ENCODE results near the gene MCUR1.

The MCUR1 gene

DNA sequence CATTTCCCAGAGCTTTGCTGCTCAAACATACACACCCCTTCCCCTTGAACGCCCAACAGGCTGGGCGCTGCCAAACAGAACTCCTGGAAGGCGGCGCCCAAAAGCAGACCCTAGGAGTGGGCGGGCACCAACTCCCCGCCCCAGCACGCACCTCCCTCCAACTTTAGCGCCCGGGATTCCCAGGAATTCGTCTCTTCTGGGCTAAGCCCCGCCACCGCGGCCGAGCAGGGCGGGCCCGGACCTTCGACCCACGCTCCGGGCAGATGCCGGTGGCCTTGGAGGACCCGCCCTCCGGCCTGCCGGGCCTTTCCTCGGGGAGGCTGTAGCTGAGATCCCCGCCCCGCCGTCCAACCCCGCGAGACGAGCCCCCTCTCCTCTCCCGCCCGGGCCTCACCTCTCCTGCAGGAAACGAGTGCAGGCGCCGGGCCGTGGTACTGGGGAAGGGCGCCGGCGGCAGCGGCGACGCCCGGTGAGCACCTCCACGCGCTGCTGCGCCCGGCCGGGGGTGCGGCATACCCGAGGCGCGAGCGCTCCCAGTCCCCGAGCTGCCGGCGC is 659 bp downstream of the MCUR1 start:
- DNase-seq (ENCODE audit: low read depth in 2 of 2): peak; percentile 61 to 69
- peak overlapping the region; percentile 79 to 82 for H3K4me3 ChIP-seq (replicated peaks in 1 of 2; ENCODE audit: low read depth in 2 of 2, low read length in 2 of 2)
- TF ChIP-seq, protein P1, sequence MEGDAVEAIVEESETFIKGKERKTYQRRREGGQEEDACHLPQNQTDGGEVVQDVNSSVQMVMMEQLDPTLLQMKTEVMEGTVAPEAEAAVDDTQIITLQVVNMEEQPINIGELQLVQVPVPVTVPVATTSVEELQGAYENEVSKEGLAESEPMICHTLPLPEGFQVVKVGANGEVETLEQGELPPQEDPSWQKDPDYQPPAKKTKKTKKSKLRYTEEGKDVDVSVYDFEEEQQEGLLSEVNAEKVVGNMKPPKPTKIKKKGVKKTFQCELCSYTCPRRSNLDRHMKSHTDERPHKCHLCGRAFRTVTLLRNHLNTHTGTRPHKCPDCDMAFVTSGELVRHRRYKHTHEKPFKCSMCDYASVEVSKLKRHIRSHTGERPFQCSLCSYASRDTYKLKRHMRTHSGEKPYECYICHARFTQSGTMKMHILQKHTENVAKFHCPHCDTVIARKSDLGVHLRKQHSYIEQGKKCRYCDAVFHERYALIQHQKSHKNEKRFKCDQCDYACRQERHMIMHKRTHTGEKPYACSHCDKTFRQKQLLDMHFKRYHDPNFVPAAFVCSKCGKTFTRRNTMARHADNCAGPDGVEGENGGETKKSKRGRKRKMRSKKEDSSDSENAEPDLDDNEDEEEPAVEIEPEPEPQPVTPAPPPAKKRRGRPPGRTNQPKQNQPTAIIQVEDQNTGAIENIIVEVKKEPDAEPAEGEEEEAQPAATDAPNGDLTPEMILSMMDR (IDR thresholded peaks at IDR 0.05; ENCODE audit: low read depth, low read length): no peak

DNA sequence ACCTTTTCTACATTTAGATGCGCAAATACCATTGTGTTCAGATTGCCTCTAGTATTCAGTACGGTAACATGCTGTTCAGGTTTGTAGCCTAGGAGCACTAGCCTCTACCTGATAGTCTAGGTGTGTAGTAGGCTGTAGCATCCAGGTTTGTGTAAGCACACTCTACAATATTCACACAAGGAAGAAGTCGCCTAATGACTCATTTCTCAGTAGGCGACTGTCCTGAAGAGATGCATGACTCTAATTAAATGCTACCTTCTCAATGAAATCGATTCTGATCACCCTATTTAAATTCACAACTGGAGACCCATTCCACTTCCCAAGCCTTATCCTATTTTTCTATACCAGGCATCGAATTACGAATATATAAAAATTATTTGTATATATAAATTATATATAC is 1.3 kb downstream of the MCUR1 start:
- TF ChIP-seq, protein P1 (IDR thresholded peaks at IDR 0.05; ENCODE audit: low read depth, low read length): no peak
- no peak for DNase-seq (ENCODE audit: low read depth in 2 of 2)
- H3K4me3 ChIP-seq (replicated peaks in 1 of 2; ENCODE audit: low read depth in 2 of 2, low read length in 2 of 2): peak overlapping the region; percentile 79 to 82

DNA sequence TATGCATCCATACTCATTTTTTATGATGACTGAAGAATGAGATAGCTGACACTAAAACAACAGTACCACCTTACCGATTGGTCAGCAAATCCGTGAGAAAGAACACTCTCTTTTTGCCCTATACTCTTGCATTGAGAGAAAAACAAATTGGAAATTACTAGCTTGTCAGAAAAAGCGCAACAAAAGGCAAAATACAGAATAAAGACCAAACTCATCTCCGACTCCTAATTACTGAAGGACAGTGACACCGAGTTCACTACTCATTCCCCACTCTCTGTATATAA is 2.1 kb downstream of the MCUR1 start:
- no peak overlapping the region for H3K4me3 ChIP-seq (replicated peaks in 1 of 2; ENCODE audit: low read depth in 2 of 2, low read length in 2 of 2)

DNA sequence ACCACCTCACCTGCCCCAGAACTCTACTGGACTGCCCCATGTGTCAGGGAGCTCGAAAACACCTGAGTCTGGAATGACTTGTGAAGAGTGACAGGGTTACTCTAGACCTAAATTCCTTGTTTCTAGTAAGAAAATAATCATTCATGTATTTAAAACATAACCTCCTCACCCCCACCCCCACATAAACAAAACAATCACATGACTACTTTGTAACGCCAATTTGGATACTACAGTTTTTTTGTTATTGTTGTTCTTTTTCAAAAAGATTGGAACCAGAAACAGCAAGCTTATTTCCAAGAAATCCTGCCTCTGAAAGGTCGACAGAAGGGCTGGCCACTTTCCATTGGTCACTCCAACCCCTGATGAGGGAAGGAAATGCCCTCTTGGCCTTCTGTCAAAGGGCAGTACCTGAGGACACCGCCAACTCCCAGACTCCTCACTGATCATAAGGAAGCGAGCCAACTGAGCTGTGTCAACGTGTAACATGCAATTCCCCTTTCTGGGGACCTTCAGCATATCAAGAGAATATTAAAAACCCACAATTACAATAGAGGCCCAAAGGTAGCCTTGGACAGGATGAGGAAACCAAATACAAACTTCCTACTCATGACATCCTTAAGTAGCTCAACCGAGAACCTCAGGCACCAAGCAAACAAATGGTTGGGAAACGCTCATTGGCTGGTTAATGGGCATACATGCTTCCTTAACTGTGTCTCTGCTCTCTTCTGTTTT is 2.6 kb downstream of the MCUR1 start:
- TF ChIP-seq, protein P1 (IDR thresholded peaks at IDR 0.05; ENCODE audit: low read depth, low read length): no peak
- DNase-seq (ENCODE audit: low read depth in 2 of 2): no peak

More for the DNA sequence above, 2.1 kb downstream of the MCUR1 start:
- TF ChIP-seq, protein P1 (IDR thresholded peaks at IDR 0.05; ENCODE audit: low read depth, low read length): no peak
- no peak for DNase-seq (ENCODE audit: low read depth in 2 of 2)

DNA sequence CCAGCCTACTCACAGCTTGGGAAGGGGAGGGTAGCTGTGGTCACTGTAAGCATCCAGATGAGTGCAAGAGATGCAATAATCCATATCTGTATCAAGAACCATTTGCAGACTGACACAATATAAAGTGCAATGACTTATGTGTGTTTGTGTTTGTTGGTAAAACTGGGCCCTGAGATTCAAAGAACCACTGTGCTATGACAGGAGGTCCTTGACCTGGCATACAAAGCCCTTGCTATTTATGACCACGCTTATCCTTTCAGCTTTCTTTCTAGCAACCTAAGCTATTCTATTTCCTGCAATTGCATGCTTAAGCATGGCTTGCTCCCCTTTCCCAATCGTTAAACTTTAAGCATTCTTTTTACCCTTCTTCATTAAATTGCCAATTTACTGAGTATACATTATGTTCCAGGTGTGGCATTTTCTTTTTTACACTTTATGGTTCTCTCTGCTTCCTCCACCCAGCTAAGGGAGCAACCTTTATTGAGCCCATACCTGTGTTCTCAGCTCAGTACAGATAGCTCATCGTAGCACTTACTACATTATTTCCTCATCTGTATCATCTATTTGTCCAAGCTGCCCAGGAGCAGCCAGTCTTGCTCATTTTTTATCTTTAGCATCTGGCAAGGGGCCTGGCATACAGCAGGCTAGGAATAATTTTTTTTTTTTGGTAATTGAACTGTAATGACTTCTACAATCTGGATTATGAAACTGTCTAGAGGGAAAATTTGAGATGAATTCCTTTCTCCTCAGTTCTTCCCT is 3.5 kb downstream of the MCUR1 start:
- peak in 1 of 2 donors; percentile 16 for DNase-seq (ENCODE audit: low read depth in 2 of 2)
- TF ChIP-seq, protein P1 (IDR thresholded peaks at IDR 0.05; ENCODE audit: low read depth, low read length): no peak
- H3K4me3 ChIP-seq (replicated peaks in 1 of 2; ENCODE audit: low read depth in 2 of 2, low read length in 2 of 2): no peak overlapping the region

More for the DNA sequence above, 2.6 kb downstream of the MCUR1 start:
- no peak overlapping the region for H3K4me3 ChIP-seq (replicated peaks in 1 of 2; ENCODE audit: low read depth in 2 of 2, low read length in 2 of 2)

DNA sequence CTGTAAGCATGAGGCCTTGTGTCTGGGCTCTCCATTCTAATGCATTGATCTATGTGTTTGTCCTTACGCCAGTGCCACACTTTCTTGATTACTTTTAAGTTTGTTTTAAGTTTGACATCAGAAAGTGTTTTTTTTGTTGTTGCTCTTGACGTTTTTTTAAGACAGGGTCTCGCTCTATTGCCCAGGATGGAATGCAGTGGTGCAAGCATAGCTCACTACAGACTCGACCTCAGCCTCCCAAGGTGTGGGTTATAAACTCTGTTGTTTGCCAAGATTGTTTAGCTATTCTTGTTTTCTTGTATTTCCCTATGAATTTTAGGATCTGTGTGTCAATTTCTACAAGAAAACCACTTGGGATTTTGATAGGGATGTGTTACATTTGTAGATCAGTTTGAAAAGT is 5.6 kb downstream of the MCUR1 start:
- TF ChIP-seq, protein P1 (IDR thresholded peaks at IDR 0.05; ENCODE audit: low read depth, low read length): no peak

More for the DNA sequence above, 5.6 kb downstream of the MCUR1 start:
- H3K4me3 ChIP-seq (replicated peaks in 1 of 2; ENCODE audit: low read depth in 2 of 2, low read length in 2 of 2): no peak overlapping the region
- no peak for DNase-seq (ENCODE audit: low read depth in 2 of 2)
